Measurements from ENCODE around the gene PIP4P1. TPM values are rescaled to one million over a fixed set of nuclear protein-coding genes. Genes with fewer than 3 reads are reported as not detected.

PIP4P1 gene
- total RNA-seq, 2 experiments from 2014 or later: 21.0 to 27.3 TPM

DNA sequence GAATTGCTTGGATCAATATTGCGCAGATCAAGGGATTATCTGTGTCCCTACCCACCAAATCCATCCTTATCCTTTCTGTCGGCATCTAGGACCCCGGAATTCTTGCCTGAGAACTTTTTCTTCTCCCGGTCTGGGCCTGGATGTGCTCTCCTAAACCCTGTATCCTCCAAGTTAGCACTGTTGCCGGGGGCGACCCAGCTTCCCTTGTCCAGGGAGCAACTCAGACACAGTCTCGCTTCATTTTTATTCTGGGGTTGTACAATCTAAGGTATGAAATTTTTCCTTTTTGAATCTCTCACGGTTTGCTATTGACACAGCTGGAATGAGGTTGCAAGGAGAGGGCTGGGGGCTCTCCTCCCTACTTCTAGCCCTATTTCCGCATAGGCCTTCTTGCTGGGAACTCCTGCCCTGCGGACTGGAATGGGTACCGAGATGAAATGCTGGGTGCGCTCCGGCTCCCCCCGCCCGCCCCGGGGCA is 7.6 kb upstream of the PIP4P1 start:
- intact Hi-C loops (cut with micrococcal nuclease): no loop called here
- DNase-seq (no peak), ATAC-seq (no peak)
- no peak for TF ChIP-seq CTCF (IDR thresholded peaks at IDR 0.05)
- no peaks in the 10 kb centered on the region for H3K27me3 Mint-ChIP-seq
- peak overlapping the region; percentile 93 for H3K27ac Mint-ChIP-seq
- H3K9me3 Mint-ChIP-seq: no peaks in the 10 kb centered on the region
- H3K4me1 Mint-ChIP-seq (ENCODE audit: low read depth): peaks cover 27% of the 10 kb centered on the region
- H3K36me3 Mint-ChIP-seq (ENCODE audit: low read depth): peaks cover 29% of the 10 kb centered on the region
- CTCF ChIA-PET: interaction anchor here (1.3 to 1.5 kb wide), 3 partner anchors 53 to 141 kb away, joined by 4 to 6 read pairs (median 4); no protein-coding TSS in a partner anchor
- POLR2A ChIA-PET: interaction anchor here (1.1 to 3.7 kb wide), 9 partner anchors 8 to 142 kb away, joined by 4 to 46 read pairs (median 11); partner anchors contain the start of genes APEX1, OSGEP, PARP2 and TEP1
- H3K4me3 Mint-ChIP-seq: peak overlapping the region; percentile 86

- POLR2A ChIA-PET: interaction anchor here (0.9 to 2.6 kb wide), 6 partner anchors 9 to 118 kb away, joined by 3 to 20 read pairs (median 7); partner anchors contain the start of genes PARP2, PNP and TEP1
- peak overlapping the region; percentile 95 for H3K27ac Mint-ChIP-seq
- ATAC-seq (peak; percentile 1), DNase-seq (peak; percentile 59)
- peak overlapping the region; percentile 90 for H3K4me3 Mint-ChIP-seq
- no peak for TF ChIP-seq CTCF (IDR thresholded peaks at IDR 0.05)
- H3K27me3 Mint-ChIP-seq: no peaks in the 10 kb centered on the region
- H3K4me1 Mint-ChIP-seq (ENCODE audit: low read depth): peaks cover 26% of the 10 kb centered on the region
- CTCF ChIA-PET: interaction anchor here (1.0 to 3.2 kb wide), 6 partner anchors 46 to 643 kb away, joined by 3 to 29 read pairs (median 4); partner anchors contain the start of gene TEP1
- H3K9me3 Mint-ChIP-seq: no peaks in the 10 kb centered on the region
- intact Hi-C loops (cut with micrococcal nuclease): loop anchor here (5.0 kb wide), 2 partner anchors 118 to 222 kb away; partner anchors contain the start of genes PARP2 and RNASE4
- H3K36me3 Mint-ChIP-seq (ENCODE audit: low read depth): peaks cover 21% of the 10 kb centered on the region
These were observed 593 bp downstream of the PIP4P1 start for GRCh38 chr14:20460458-20461224.

DNA sequence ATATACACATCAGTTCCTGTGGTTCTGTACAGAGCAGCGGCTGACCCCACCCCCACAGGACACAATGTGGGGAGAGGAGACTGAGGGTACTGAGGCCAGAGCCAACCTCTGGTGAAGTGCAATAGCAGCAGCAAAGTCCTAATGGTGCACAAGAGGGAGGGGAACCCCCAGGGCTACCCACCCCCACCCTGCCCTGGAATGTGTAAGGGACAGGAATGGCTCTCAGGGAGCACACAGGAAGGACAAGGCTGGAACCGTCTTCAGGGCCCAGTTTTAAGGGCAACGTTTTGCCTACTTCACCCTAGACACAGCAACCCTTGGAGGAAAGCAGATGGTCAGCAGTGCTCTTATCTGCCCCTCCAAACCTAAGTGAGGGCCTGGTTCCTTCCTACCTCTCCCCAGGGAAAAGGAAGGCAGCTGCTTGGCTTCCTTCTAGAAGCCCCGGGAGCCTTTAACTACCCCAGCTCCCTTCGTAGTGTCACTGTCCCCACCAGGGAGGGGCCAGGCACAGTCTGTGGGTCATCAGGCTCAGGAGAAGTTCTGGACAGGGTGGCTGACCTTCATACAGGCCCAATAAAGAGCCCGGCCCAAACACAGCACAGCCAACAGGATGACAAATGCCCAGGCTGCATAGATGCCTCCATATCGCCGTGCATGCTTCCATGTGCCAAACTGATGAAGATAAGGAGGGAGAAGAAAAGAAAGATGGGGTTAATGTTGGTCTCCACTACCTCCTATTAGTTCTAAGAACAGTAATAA is 3.0 kb downstream of the PIP4P1 start:
- no peak overlapping the region for H3K4me3 Mint-ChIP-seq
- peaks cover 26% of the 10 kb centered on the region for H3K4me1 Mint-ChIP-seq (ENCODE audit: low read depth)
- no peaks in the 10 kb centered on the region for H3K27me3 Mint-ChIP-seq
- H3K9me3 Mint-ChIP-seq: no peaks in the 10 kb centered on the region
- intact Hi-C loops (cut with micrococcal nuclease): loop anchor here (5.0 kb wide), 1 partner anchor 154 kb away; no protein-coding TSS in a partner anchor
- POLR2A ChIA-PET: interaction anchor here (1.0 to 1.4 kb wide), 3 partner anchors 9 to 225 kb away, joined by 3 to 6 read pairs (median 4); no protein-coding TSS in a partner anchor
- H3K36me3 Mint-ChIP-seq (ENCODE audit: low read depth): peaks cover 21% of the 10 kb centered on the region
- CTCF ChIA-PET: interaction anchor here (0.7 to 1.4 kb wide), 3 partner anchors 44 to 131 kb away, joined by 3 read pairs; no protein-coding TSS in a partner anchor
- peak overlapping the region; percentile 40 for H3K27ac Mint-ChIP-seq
- TF ChIP-seq CTCF (IDR thresholded peaks at IDR 0.05): no peak
- DNase-seq (no peak), ATAC-seq (no peak)

GRCh38 chr14:20456971-20457370 is 4.3 kb downstream of the PIP4P1 start:
- Mint-ChIP-seq H3K36me3 (ENCODE audit: low read depth) (peaks cover 31% of the 10 kb centered on the region), H3K4me3 (no peak overlapping the region), H3K4me1 (ENCODE audit: low read depth) (peaks cover 28% of the 10 kb centered on the region), H3K27me3 (no peaks in the 10 kb centered on the region), H3K27ac (no peak overlapping the region), H3K9me3 (no peaks in the 10 kb centered on the region)
- intact Hi-C loops (cut with micrococcal nuclease): loop anchor here (5.0 kb wide), 1 partner anchor 155 kb away; no protein-coding TSS in a partner anchor
- ChIA-PET POLR2A (interaction anchor here (0.7 to 5.0 kb wide), 7 partner anchors 13 to 114 kb away, joined by 3 to 43 read pairs (median 3); partner anchors contain the start of genes PARP2, PNP and TEP1), CTCF (interaction anchor here (1.2 to 9.2 kb wide), 2 partner anchors 42 to 130 kb away, joined by 3 to 72 read pairs; partner anchors contain the start of gene TEP1)
- DNase-seq (no peak), ATAC-seq (no peak)
- no peak for TF ChIP-seq CTCF (IDR thresholded peaks at IDR 0.05)

Data from activated CD8-positive, alpha-beta T cell treated with anti-CD3 and anti-CD28 coated beads for 36 hours (primary cell).